T-helper 22 cell (primary cell): ENCODE data around the gene CTCF.

Source experiments
- DNase-seq: peaks from one replicate; pipeline ENCODE4 v3.0.0-alpha.2; 2020; ENCODE audit warnings: low read depth

Gene CTCF

DNA sequence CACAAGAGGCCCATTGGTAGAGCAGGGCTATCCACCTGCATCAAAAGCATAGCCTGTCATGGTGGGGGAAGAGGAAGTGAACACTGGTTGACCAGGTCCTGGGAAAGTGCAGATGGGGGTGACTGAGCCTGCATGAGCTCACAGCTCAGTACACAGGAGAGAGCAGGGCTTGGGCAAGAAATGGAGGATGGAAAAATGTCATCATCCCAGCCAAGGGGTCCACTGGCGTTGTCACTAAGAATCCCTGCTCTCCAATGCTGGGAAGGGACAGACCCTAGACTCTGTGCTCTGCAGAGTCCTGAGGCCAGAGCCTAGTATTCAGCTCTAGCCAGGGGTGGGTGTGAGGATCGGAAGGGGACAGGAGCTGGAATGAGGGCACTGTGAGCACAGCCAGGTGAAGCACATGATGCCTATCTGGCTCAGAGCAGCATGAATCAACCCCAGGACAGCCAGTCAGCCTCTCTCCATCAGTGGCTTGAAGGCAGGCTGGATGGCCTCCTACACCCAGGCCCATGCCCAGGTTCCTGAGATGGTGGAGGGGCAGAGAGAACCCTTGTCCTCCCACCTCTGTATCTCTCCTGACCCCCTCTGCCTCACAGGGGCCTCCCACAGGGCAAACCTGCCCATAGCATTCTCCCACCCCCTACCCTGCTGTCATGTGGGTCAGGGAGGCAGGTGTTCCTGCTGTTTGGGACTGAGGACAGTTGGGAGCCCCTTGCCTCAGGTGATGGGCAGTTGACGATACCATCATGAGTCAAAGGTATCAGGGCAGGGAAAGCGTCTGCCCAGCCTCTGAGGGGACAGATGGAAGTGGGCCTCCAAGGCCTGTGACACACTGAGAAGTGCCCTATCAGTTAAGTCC is 13.8 kb upstream of the CTCF start:
- DNase-seq: no peak

DNA sequence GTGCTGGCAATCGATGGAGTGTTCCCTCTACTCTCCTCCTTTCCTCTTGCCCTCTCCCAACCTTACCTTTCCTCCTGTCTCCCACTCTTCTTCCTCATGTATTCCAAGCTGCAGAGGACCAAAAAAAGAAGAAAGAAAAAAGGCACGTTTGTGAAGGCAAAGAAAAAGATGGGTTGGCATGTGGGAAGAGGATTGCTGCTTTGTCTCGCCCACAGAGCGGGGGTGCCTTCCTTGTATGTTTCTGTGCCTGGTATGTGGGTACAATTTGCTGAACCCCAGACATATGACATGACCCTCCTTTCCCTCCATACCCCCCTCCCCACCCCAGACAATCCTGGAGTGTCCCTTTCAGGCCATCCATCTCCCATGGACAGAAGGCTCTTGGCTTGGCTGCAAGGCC is 13.1 kb upstream of the CTCF start:
- no peak for DNase-seq

DNA sequence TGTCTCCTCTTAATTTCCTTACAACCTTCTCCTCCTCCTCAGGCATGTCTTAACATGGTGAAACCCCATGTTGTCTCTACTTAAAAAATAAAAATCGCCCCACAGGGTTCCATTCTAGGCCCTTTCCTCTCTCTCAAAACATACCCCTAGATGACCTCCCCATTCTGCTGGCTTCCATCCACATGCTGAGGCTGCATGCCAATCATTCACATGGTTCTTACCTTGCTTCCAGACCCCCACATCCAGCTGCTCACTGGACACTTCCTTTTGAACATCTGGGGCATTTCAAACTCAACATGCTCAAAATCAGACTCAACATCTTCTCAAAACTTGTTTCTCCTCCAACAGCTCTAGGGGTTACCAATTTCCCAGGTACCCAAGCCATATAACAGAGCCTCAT is 12.4 kb upstream of the CTCF start:
- no peak for DNase-seq

DNA sequence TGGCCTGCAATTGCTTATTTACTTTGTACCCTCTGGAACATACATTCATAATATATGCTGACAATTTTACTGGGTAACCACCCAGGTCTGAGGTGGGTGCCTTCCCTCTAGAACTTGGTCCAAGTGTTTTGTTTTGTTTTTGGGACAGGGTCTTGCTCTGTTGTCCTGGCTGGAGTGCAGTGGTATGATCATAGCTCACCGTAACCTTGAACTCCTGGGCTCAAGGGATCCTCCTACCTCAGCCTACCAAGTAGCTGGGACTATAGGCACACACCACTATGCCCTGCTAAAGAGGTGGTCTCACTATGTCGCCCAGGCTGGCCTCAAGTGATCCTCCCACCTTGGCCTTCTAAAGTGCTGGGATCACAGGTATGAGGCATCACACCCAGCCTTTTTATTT is 11.2 kb upstream of the CTCF start:
- DNase-seq: no peak

DNA sequence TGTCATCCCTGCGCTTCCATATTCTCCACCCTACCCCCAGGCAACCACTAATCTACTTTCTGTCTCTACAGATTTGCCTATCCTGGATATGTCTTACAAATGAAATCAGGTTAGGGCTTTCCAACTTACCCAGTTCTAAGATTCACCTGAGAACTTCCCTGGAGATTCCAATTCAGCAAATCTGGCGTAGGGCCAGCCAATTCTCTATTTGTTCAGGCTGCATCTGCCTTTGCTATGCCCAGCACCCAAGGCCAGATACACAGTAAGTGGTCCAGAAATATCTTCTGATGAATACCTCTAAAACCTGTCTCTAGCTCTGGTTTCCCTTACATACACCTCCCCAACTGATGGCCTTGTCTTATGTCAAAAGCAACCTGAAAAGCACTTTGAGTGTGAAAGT is 10.4 kb upstream of the CTCF start:
- no peak for DNase-seq

DNA sequence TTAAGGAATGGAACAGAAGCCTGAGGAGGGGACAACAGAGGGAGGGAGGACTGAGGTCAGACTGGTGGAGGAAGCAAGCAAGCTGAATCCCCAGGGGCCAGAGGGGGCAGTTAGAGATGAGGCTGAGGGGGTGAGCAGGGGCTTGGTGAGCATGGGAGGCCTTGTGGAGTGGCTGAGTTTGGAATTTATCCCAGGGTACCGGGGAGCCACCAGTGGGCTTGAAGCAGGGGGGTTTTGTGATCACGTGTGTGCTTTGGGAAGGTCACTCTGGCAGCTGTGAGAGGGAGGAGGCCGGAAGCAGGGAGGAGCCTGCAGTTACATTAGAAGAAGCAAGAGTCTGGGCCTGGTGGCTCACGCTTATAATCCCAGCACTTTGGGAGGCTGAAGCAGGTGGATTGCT is 9.8 kb upstream of the CTCF start:
- DNase-seq: no peak

DNA sequence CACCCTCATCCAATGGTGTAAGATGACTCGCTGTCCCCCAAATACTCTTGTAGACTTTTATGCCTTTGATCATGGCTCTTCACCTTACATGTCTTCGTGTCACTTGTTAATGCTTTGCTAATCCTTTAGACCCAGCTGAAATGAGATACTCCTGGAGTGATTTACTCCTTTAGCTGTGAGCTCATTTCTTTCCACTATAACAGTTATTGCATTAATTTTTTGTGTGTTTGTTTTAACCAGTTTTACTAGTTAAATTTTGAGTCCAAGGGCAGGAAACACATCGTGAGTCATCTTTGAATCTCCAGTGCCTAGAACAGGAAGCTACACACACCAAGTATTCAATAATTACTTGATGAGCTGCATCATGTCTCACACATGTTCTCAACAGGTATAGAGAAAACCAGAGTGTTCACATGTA is 6.5 kb upstream of the CTCF start:
- no peak for DNase-seq

DNA sequence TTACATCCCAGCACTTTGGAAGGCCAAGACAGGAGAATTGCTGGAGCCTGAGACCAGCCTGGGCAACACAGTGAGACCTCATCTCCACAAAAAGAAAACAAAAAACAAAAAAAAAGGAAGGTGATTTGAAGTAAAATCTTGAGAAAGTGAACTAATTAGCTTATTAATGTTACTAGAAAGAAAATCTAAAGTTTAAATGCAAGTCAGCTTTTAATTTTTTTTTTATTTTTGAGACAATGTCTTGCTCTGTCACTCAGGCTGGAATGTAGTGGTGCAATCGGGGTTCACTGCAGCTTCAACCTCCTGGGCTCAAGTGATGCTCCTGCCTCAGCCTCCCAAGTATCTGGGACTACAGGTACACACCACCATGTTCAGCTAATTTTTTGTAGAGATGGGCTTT is 3.5 kb upstream of the CTCF start:
- no peak for DNase-seq

DNA sequence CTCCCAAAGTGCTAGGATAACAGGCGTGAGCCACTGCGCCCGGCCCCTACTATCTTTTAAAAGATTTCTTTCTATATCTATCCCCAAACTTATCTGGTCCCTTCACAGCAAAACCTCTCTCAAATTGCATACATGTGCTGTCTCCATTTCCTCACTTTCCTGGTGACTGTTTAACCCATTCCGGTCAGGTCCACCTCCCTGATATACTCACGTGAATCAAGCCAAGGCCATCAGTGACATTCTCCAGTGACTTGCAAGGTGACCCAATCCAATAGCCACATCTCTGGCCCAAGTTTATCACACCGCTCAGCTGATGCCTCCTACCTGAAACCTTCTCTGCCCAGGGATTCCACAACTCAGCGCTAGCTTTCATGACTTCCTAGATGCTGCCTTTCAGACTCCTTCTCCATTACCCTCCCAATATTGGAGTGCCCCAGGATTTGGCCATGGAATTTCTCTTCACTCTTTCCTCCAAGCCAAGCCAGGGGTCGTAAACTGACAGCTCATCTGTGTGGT is 1.4 kb upstream of the CTCF start:
- no peak for DNase-seq

DNA sequence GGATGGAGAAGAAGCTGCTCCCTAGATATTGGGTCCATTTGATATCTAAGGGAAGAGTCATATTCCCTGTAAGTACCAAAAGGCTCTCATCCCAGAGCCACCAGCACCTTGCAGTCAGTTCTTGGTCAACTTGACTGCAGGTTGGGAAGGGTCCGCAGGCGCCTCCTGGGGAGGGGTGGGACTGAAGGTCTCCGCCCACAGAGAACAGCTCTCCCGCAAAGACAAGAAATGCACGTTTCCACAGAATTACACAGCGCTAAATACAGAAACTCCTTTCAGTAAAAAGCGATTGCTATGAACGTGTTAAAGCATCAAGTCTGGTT is 864 bp upstream of the CTCF start:
- DNase-seq: no peak

DNA sequence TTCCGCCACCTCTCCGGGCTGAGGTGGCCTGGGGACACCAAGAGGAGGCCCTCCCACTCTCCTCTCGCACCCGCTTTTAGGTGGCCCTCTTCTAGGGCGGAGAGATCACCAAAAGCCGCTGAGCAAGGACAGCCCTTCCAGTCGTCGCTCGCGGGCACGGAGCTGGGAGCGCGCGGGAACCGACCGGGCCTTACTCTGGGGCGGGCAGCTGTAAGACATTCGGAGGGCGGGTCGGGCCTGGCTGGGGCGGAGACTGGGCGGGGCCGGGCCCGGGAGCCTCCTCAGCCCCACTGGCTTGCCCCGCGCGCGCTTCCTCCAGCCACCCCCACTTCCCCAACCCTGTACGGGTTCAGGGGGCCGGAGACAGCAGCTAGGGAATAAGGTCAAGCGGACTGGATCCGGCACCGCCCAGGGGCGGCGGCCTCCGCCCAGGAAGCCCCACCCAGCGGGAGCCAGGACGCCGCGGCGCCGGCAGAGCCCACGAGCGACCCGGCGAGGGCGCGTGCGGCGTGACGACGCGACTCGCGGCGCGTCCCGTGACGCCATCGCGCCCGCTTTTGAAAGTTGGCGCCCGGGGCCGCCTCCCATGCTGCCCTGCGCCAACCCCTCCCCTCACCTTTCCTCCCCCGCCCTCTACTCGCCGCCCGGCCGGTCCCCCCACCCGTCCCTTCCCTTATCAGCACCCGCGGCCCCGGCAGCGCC is 351 bp upstream of the CTCF start:
- peak; percentile 96 for DNase-seq

DNA sequence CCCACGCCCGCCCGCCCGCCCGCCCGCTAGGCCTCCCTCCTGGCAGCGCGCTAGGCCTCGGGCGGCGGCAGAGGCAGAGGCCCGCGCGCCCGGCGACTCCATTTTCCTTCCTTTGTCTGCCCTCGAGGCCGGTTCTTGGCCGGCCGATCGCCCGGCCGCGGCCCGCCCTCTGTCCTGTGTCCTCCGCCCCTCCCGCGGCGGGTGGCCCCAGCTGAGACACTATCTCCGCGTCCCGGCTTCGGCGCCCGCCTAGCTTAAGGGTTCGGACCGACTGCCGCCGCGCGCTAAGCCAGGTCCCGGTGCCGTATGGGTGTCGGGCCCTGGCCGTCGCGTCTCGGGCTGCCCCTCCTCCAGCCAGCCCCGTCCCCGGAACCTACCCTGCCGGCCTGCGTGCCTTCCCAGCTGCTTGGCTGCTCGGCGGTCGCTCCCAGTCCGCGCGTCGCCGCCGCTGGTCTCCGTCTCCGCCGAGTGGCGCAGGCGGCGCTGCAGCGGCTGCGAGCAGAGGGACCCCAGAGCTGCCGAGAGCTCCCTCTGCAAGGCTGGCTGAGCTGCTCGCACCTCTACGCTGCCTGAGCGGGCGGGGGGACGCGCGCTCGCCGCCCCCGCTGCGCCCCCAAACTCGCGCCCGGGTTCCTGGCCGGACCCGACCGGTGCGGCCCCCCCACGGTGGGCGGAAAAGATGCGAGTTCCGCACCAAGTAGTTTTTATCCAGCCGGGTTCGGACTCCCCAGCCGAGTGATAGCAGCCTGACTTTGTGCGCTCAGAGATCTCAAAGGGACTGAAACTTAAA is 787 bp downstream of the CTCF start:
- peak; percentile 47 for DNase-seq

DNA sequence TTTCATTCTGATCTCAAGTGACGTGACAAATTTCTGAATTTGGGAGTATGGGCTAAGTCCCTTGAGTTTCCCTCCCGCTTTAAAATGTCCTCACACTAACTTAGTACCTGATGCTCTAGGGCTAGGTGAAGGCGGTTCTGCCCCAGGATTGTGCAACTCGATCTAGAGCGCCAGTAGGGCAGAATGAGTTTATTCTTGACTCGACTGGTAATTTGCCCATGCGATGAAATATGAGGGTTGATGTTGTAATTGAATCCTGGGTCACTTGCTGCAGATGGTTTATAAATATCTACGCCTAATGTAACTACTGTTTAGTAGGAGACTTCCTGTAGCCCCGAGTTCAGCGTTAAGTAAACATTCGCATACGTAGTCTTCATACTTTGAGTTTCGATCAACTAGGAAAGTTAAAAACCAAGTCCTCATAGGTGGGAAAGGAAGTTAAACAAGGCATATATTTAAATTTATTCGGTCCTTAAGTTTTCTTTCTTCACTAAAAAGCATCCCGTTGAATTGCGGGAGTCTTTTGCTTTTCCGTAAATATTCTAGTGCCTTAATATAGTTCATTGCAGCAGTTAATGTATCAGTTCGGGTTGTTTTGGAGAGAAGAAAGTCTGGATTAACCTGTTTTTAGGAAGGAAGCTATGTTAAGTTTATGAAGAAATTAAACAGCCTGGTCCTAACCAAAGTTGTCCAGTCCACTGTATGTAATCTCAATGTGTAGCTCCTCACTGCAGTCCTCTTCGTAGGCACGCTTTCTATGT is 1.6 kb downstream of the CTCF start:
- DNase-seq: no peak

DNA sequence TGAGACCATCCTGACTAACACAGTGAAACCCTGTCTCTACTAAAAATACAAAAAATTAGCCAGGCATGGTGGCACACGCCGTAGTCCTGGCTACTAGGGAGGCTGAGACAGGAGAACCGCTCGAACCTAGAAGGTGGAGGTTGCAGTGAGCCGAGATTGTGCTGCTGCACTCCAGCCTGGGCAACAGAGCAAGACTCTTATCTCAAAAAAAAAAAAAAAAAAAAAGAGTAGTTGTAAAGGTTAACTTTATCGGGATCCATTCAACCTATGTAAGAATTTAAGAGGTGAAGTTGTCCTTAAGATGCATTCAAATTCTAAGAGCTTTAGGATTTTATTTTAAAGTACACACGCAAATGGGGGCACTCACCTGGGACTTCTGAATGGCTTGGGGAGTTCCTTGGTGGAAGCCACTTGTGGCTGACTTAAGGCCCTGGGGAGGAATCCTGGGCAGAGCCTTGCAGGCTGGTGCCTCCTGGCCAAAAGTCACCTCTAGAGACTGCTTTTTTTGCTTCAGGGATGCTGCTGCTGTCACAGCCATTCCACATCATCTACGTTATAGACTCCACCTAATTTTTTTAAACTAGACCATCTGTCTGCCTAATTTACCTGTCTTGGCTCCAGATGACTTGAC is 3.3 kb downstream of the CTCF start:
- no peak for DNase-seq

DNA sequence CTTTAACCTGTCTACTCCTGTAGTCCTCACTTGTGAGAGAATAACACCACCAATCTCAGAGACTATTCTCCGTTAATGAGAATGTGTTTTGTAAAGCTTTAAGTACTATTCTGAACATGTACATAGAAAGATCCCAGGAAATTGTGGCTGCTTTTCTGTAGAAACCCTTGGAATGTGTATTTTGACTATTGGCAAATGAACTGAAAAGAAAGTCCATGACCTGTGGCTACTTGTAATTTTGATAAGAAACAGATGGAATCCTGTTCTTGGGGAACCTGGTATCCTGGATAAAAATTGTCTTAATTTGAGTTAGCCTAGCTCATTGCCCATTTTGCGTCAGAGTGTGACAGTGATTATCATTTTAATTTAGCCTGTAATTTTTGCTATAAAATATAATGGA is 9.1 kb downstream of the CTCF start:
- no peak for DNase-seq

DNA sequence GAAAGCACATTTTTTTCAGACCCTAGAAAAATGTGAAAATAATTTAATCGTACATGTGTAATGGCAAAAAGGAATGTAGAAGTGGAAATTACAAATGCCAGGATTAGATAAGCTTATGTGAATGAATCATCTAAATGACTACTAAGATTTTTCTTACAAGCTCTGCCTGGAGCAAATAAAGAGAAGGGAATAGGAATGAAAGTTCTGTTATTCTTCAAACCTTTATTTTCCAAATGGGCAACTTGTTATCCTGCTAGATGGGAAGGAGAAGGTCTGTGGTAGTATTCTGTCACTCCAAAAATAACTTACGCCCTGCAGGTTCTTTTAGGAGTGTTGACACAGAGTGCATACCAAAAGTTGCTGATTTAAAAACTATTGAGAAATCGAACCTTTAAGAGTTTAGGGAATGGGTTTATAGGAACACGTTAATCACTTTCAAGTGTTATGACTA is 9.7 kb downstream of the CTCF start:
- no peak for DNase-seq

DNA sequence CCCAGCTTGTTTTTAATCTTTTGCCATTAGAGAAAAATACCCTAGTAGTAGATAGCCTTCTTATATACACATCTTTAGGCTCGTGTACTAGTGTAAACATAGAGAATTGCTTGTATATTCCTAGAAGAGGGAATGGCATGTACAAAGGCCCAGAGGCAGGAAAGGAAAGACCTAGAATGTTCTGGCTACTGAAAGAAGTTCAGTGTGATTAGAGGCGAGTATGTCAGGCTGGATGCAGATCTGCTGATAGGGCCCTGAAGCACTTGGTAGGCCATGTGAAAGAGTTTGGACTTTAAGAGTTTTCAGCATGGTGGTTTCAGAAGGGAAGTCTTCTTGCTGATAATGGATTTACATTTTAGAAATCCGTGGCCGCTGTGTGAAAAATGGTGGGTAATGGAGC is 17.4 kb downstream of the CTCF start:
- no peak for DNase-seq

DNA sequence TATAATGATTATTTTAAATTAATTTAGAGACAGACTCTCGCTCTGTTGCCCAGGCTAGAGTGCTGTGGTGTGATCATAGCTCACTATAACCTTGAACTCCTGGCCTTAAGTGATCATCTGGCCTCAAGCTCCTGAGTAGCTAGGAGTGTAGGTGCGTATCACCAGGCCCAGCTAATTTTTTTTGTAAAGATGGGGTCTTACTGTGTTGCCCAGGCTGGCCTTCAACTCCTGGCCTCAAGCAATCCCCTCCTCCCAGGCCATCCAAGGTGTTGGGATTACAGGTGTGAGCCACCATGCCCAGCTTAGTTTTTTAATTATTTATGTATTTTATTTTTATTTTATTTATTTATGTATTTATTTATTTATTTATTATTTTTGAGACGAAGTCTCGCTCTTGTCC is 17.9 kb downstream of the CTCF start:
- DNase-seq: no peak

DNA sequence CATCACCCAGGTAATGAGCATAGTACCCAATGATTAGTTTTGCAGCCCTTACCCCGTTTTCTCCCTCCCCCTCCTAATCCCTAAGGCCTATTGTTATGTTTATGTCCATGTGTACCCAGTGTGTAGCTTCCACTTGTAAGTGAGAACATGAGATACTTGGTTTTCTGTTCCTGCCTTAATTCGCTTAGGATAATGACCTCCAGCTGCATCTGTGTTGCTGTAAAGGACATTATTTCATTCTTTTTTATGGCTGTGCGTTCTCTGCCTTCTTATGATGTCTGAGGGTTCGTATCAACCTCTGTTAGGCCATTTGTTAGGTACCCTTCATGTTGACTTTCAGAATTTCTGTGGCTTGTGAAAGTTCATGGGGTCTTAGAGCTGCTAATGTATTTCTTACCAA is 31.0 kb downstream of the CTCF start:
- no peak for DNase-seq

DNA sequence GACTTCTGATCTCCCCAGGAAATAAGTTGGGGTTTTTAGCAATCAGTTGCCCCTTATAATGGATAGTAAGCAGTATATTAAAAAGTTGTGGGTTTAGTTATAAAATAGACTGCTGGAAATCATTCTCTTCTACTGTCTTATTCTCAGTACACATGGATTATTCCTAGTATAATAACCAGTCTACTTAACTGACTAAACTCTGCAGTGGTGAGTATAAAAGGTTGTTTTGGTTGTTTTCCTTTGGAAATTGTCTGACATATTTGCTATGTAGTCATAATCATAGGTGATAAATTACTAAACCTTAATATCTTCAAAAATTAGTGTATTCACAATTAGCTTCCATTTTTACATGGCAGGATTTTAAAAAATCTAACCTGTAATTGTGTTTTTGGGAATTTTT is 31.4 kb downstream of the CTCF start:
- DNase-seq: no peak

DNA sequence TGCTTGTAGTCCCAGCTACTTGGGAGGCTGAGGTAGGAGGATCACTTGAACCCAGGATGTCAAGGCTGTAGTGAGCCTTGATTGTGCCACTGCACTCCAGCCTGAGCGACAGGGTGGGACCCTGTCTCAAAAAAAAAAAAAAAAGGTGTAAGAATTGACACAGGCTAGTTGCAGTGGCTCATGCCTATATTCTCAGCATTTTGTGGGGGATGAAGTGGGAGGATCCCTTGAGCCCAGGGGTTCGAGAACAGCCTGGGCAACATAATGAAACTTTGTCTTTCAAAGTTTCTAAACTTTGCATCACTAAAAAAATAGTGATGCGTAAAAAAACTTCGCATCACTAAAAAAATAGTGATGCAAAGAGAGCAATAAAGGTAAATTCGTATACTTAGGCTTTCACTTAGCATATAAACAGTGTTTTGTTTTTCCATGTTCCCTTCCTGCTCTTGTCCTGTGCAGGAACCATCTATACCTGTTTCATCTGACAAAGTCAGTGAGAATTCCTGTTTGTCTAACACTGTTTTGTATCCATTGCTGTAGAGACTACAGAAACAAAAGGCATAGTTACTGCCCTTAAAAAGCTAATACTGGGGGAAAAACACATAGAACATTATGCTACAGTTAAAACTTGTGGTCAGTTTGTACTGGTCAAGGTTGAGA is 32.1 kb downstream of the CTCF start:
- DNase-seq: no peak
